OCI-LY7 (cell line): ENCODE data around the gene PIP5K1C. TPM values are rescaled to one million over a fixed set of nuclear protein-coding genes. Genes with fewer than 3 reads are reported as not detected.

Experiments
- BruUV-seq: library from RNA; stranded (reverse); fragments of 400-500 nt; replicated peaks from 2 replicates; lab custom pipeline; 2021; lab: Mats Ljungman, UMichigan
- CTCF ChIA-PET: fragments of 300-600 bp; sonication (Branson Sonifier 250); formaldehyde crosslinking; loops from one replicate; lab custom pipeline; 2022; ENCODE audit warnings: antibody characterized with exemption; ENCODE audit not compliant: unreplicated experiment; lab: Charles Lee
- POLR2A ChIA-PET: fragments of 300-600 bp; sonication (Branson Sonifier 250); formaldehyde crosslinking; loops from one replicate; lab custom pipeline; 2022; ENCODE audit warnings: antibody characterized with exemption; lab: Charles Lee
- DNase-seq: peaks from one replicate; pipeline ENCODE4 v3.0.0-alpha.2; 2015; ENCODE audit warnings: low spot score
- H2AFZ ChIP-seq: fragments of 200-600 bp; sonication (generic), shearing (Covaris generic); 2 replicates; pipeline ENCODE4 v1.6.1; 2014; ENCODE audit warnings: mild to moderate bottlenecking, antibody characterized with exemption, low read length, moderate library complexity
- H3K27ac ChIP-seq: fragments of 200-600 bp; sonication (generic); 2 replicates; pipeline ENCODE4 v1.5.1; 2014; ENCODE audit warnings: mixed run types, low read depth, mild to moderate bottlenecking, moderate library complexity, low read length, inconsistent platforms; ENCODE audit not compliant: poor library complexity, severe bottlenecking
- H3K36me3 ChIP-seq: fragments of 200-600 bp; sonication (generic); 2 replicates; pipeline ENCODE4 v1.6.1; 2014; ENCODE audit warnings: mild to moderate bottlenecking, antibody characterized with exemption, low read length, moderate library complexity, mixed read lengths; ENCODE audit not compliant: insufficient read depth
- H3K4me1 ChIP-seq: fragments of 200-600 bp; sonication (generic); 2 replicates; pipeline ENCODE4 v1.5.1; 2014; ENCODE audit warnings: mild to moderate bottlenecking, low read length; ENCODE audit not compliant: insufficient read depth, poor library complexity, severe bottlenecking
- H3K4me2 ChIP-seq: fragments of 200-600 bp; sonication (generic); 2 replicates; pipeline ENCODE4 v1.6.1; 2014; ENCODE audit warnings: mild to moderate bottlenecking, low read length
- H3K4me3 ChIP-seq: fragments of 200-600 bp; sonication (generic); 2 replicates; pipeline ENCODE4 v1.5.1; 2014; ENCODE audit warnings: mild to moderate bottlenecking, low read depth, low read length; ENCODE audit not compliant: poor library complexity, severe bottlenecking
- H3K79me2 ChIP-seq: fragments of 200-600 bp; sonication (generic); 2 replicates; pipeline ENCODE4 v1.6.1; 2016; ENCODE audit warnings: low read depth, mild to moderate bottlenecking, low read length, moderate library complexity, mixed read lengths; ENCODE audit not compliant: insufficient read depth
- H3K9me2 ChIP-seq: fragments of 200-600 bp; sonication (generic); 2 replicates; pipeline ENCODE4 v1.6.1; 2016; ENCODE audit warnings: mild to moderate bottlenecking, low read length, mixed read lengths; ENCODE audit not compliant: insufficient read depth
- H3K9me3 ChIP-seq: fragments of 200-600 bp; sonication (generic); 2 replicates; pipeline ENCODE4 v1.6.1; 2014; ENCODE audit warnings: mild to moderate bottlenecking, mixed run types, low read length, mixed read lengths
- H4K20me1 ChIP-seq: fragments of 200-600 bp; sonication (generic); 2 replicates; pipeline ENCODE4 v1.6.1; 2014; ENCODE audit warnings: mild to moderate bottlenecking, antibody characterized with exemption, low read length, moderate library complexity, mixed read lengths; ENCODE audit not compliant: insufficient read depth
- EZH2phosphoT487 ChIP-seq: fragments of 200-600 bp; sonication (generic); IDR thresholded peaks from 2 replicates; pipeline ENCODE4 v1.6.1; 2018; ENCODE audit warnings: low read depth, borderline replicate concordance, mild to moderate bottlenecking, mixed run types, antibody characterized with exemption, low read length, moderate library complexity, mixed read lengths
- intact Hi-C: fragments of 100-400 bp; cut with micrococcal nuclease; formaldehyde crosslinking; loops from one replicate; pipeline ENCODE4 v1.10.0; 2022; ENCODE audit not compliant: unreplicated experiment
- total RNA-seq, 2 experiments: library from RNA; depleted of rRNA in 1 of 2; stranded (reverse); fragments of >200 nt in 1 of 2; shearing (Covaris generic) in 1 of 2; gene quantifications; 2 replicates each; pipeline ENCODE4 v1.2.3, GENCODE V29; 2014 to 2022
- TF ChIP-seq, protein P1 (sequence below): fragments of 200-600 bp; sonication (generic); conservative IDR thresholded peaks from 2 replicates; pipeline ENCODE4 v1.5.1; 2014; ENCODE audit warnings: mild to moderate bottlenecking, antibody characterized with exemption, low read length, moderate library complexity, mixed read lengths

PIP5K1C gene
- total RNA-seq, 2 experiments from 2014 or later: 7.6 to 15.1 TPM

- Histone ChIP-seq H3K9me3 (no peaks in the 10 kb centered on the region), H3K79me2 (no peaks in the 10 kb centered on the region), H3K9me2 (no peaks in the 10 kb centered on the region), H3K4me1 (peaks cover 7% of the 10 kb centered on the region), H3K36me3 (no peaks in the 10 kb centered on the region), H3K4me2 (no peak overlapping the region), H2AFZ (no peak overlapping the region), H4K20me1 (no peaks in the 10 kb centered on the region), H3K4me3 (no peak overlapping the region), H3K27ac (no peak overlapping the region)
- ChIA-PET POLR2A (interaction anchor here (0.6 kb wide), 1 partner anchor 192 kb away, joined by 3 read pairs; the partner anchor contains the start of gene FZR1), CTCF (no interaction called here)
- no TSS peak for BruUV-seq
- TF ChIP-seq, protein P1, sequence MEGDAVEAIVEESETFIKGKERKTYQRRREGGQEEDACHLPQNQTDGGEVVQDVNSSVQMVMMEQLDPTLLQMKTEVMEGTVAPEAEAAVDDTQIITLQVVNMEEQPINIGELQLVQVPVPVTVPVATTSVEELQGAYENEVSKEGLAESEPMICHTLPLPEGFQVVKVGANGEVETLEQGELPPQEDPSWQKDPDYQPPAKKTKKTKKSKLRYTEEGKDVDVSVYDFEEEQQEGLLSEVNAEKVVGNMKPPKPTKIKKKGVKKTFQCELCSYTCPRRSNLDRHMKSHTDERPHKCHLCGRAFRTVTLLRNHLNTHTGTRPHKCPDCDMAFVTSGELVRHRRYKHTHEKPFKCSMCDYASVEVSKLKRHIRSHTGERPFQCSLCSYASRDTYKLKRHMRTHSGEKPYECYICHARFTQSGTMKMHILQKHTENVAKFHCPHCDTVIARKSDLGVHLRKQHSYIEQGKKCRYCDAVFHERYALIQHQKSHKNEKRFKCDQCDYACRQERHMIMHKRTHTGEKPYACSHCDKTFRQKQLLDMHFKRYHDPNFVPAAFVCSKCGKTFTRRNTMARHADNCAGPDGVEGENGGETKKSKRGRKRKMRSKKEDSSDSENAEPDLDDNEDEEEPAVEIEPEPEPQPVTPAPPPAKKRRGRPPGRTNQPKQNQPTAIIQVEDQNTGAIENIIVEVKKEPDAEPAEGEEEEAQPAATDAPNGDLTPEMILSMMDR: no peak
- TF ChIP-seq EZH2phosphoT487: no peak
- no peak for DNase-seq
- intact Hi-C loops: no loop called here
Observed at GRCh38 chr19:3697671-3698385, 2.4 kb downstream of the PIP5K1C start.

- H2AFZ ChIP-seq: no peak overlapping the region
- CTCF ChIA-PET: interaction anchor here (0.7 kb wide), 1 partner anchor 218 kb away, joined by 5 read pairs; no protein-coding TSS in a partner anchor
- TF ChIP-seq EZH2phosphoT487: no peak
- TF ChIP-seq, protein P1: no peak
- H4K20me1 ChIP-seq: no peaks in the 10 kb centered on the region
- H3K4me3 ChIP-seq: no peak overlapping the region
- no TSS peak for BruUV-seq
- H3K4me2 ChIP-seq: no peak overlapping the region
- H3K9me3 ChIP-seq: no peaks in the 10 kb centered on the region
- no peaks in the 10 kb centered on the region for H3K9me2 ChIP-seq
- intact Hi-C loops: no loop called here
- no peak for DNase-seq
- H3K27ac ChIP-seq: no peak overlapping the region
- POLR2A ChIA-PET: interaction anchor here (0.6 kb wide), 1 partner anchor 191 kb away, joined by 3 read pairs; the partner anchor contains the start of gene FZR1
- H3K36me3 ChIP-seq: no peaks in the 10 kb centered on the region
- no peaks in the 10 kb centered on the region for H3K79me2 ChIP-seq
- H3K4me1 ChIP-seq: peaks cover 7% of the 10 kb centered on the region
Observed at GRCh38 chr19:3697094-3697493, 3.2 kb downstream of the PIP5K1C start.

GRCh38 chr19:3696660-3696995, 3.6 kb downstream of the PIP5K1C start:
- Histone ChIP-seq H3K36me3 (no peaks in the 10 kb centered on the region), H3K9me3 (no peaks in the 10 kb centered on the region), H3K79me2 (no peaks in the 10 kb centered on the region), H3K4me2 (no peak overlapping the region), H3K27ac (no peak overlapping the region), H3K4me1 (peaks cover 7% of the 10 kb centered on the region), H2AFZ (no peak overlapping the region), H4K20me1 (no peaks in the 10 kb centered on the region), H3K4me3 (no peak overlapping the region), H3K9me2 (no peaks in the 10 kb centered on the region)
- ChIA-PET POLR2A (no interaction called here), CTCF (interaction anchor here (0.7 kb wide), 1 partner anchor 218 kb away, joined by 5 read pairs; no protein-coding TSS in a partner anchor)
- no peak for DNase-seq
- no TSS peak for BruUV-seq
- intact Hi-C loops: no loop called here
- TF ChIP-seq, protein P1: no peak
- TF ChIP-seq EZH2phosphoT487: no peak
